Ecto neural progenitor cell (in vitro differentiated cells): ENCODE data around the gene ACSS1.
A peak's percentile ranks its signal among the peaks of the same experiment; 100 is the strongest.

ENCODE experiments used
- DNase-seq: peaks from one replicate; pipeline ENCODE4 v3.0.0-alpha.2; 2018; ENCODE audit warnings: low spot score

Gene ACSS1

DNA sequence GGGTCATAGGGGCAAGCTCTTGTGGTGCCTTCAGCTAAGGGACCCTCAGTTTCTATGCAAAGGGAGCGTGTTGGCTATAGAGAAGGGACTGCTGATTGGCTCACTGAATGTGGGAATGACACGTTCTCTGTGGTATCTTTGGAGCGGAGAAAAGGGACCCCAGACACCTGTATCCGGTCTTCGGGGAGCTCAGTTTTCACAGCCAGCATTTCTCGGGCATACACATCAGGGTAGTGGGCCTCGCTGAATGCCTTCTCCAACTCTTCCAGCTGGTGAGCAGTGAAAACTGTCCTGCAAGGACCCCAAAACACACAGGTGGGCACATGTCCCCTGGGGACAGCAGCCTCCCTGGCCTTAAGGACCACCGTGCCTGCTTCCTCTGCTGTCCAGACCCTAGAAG, 20.7 kb upstream of the ACSS1 start:
- DNase-seq, result peak; percentile 26

DNA sequence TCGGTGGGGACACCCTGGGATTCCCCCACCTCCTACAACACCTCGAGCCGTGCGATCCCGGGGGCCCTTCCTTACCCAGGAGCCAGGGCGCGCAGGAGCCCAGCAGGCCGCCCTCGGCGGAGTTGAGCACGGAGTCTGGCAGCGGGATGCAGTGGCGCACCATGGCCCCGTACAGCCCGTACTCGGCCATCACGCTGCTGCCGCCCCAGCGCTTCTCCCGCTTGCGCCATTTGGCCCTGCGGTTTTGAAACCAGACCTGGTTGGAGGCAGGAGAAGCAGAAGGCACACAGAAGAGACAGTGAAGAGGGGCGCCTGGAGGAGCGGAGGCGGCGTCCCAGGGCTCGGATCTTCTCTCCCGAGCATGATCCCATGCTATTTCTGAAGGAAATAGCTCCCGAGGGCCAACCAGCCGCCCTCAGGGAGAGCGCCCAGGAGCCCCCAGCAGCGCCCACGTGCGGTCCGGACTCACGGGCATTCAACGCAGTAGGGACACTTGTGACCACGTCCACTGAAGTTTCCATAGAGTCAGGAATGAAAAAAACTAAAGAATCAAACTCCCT, 19.8 kb upstream of the ACSS1 start:
- peak; percentile 62 for DNase-seq

DNA sequence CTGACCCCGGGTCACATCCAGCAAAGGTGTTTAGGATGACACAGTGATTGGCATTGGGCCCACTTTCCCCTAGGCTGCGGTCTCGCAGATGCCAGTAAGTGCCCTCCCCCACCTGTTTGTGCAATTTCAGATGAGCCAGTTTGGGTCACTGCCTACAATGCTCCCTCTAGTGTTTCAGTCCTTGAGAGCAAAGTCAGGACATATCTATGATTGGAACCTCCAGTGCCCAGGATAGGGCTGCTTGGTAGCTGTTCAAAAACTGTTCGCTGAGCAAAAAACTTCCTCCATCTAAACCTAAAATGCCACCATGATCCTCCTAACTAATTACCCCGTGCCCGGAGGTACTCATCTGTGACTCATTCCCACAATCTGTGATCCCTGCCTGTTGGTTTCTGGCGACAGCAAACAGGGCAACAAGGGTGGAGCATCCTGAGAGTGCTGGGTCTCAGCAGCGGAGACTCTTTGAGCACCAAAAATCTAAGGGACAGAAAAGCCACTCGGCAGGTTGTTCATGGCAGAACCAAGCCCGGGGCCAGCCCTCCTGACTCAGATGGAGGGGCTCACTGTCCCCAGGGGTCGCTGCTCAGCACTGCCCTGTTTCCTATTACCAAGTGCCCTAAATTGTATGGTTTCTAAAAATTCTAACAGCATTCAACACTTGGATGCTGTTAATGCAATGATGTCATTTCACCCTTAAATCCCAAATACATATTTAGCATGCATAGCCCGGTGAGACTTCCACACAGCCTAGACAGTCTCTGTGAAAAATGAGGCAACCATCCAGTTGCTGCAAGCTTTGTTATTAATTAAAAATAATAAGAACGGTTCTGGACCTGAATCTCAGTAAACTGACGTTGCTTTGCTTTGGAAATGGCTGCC, 19.0 kb upstream of the ACSS1 start:
- peak; percentile 39 for DNase-seq

DNA sequence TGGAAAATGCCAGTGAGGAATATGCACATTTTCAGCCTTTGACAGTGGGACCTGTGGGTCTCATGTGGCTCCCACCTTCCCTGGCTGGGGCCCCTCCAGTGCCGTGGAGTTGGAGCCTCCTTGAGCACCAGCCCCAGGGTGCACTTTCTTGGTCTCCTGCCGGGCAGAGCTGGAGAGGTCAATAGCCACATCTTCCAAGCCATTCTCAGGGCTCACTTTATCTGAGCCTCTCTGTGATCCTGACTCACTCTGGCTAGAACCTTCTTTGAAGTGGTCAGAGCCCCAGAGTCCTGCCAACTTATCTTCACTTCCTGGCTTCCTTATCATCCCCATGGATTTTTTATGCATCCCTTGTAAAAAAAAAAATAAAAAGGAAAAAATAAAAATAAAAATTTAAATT, 18.3 kb upstream of the ACSS1 start:
- DNase-seq, result peak; percentile 20

DNA sequence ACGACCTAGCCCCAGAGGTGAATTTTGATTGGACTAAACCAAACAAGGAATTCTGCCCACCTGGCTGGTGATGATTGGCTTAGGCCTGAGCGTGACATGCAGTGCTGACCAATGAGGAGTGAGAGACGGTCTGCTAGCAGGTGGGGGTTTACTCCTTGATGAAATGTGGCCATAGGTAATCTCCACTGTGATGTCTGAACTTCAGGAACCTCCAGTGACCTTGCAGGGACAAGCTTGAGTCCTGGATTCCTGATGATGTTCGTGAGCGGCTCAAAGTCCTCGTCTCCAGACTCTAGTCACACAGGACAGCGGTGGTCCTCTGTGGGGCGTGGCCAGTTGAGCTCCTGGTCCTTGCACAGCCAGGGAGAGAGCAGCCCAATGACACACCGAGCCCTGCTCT, 15.6 kb upstream of the ACSS1 start:
- peak; percentile 26 for DNase-seq

DNA sequence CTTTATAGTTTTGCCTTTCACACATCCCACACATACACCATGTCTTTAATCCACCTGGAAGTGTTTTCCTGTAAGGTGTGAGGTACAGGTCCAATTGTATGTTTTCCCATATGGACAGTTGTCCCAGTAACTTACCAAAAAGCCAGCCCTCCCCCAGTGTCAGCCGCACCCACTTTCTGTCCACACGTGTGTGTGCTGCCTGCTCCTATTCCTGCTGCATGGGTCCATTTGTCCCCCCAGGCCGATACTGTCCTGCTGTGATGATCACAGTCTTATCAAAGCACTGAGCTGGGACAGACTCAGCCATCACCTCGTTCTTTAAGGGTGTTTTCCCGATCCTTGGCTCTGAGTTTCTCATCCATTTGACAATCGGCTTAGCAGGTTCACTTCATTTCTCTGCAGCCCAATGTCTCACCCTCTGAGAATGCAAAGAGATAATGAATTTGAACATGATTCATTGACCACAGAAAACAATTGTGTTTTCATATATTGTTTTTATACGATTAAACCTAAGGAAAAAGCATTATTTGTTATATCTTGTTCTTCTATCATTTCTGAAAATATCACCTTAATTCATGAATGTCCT, 14.4 kb upstream of the ACSS1 start:
- DNase-seq, result peak; percentile 22

DNA sequence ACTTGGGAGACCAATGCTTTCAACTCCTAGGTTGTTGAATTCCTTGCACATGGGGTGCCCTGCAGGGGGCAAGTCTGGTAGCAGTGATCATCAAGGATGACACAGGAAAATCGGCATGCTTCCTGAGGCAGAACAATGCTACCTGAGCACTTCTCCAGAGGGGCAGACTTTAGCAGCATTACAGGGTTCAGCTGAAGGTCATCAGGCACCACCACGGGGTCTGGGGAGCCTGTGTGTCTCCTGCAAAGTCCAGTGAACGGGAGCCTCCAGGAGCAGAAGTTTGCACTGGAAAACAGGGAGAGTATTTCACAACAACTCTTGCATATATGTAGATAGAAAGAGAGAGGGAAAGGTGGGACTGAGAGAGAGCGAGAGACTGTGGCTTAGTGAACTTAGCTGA, 13.8 kb upstream of the ACSS1 start:
- peak; percentile 28 for DNase-seq

DNA sequence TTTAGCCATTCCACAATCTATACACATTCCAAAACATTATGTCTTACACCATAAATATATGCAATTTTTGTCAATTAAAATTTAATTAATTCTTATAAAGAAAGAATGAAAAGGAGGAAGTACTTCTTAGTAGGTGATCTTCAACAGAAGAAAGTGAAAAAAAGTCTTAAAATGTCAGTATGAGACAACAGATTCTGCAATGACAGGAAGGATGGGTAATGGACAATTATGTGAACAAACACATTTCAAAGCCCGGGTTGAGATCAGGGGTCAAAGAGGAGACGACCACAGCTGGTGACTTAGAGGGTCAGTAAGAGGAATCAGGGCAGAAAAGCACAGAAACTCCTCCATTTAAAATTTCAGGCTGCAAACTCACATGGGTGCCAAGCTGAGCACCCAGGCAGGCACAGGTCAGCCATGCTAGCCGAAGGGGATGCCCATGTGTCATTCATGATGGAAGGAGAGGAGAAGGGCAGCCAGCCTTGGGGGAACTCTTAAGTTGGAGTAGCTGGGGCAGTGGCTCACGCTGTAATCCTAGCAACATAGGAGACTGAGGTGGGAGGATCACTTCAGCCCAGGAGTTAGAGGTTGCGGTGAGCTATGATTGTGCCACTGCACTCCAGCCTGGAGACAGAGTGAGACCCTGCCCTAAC, 13.0 kb upstream of the ACSS1 start:
- DNase-seq, result peak; percentile 32

DNA sequence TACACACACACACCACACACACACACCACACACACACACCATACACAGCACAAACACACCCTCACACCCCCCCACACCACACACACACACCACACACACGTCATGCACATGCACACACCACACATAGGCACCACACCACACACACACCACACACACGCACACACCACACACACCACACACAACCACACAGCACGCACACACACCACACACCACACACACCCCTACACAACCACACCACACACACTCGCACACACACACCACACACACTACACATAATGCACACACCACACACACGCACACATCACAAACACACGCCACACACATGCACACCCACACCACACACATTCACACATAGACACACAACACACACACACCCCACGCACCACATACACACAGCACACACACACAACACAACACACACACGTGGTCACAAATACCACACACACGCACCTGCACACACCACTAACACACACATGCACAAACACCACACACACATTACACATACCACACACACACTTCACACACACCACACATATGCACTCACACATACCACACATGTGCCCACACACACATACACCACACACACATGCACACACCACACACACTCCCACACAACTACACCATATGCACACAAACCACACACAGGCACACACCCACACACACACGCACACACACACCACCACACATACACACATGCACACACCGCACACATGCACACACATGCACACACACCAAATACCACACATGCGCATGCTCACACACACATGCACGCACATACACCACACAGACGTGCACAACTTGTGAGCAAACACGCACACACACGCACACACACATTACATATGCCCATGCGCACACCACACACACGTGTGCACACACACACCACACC, 9.4 kb upstream of the ACSS1 start:
- no peak for DNase-seq

DNA sequence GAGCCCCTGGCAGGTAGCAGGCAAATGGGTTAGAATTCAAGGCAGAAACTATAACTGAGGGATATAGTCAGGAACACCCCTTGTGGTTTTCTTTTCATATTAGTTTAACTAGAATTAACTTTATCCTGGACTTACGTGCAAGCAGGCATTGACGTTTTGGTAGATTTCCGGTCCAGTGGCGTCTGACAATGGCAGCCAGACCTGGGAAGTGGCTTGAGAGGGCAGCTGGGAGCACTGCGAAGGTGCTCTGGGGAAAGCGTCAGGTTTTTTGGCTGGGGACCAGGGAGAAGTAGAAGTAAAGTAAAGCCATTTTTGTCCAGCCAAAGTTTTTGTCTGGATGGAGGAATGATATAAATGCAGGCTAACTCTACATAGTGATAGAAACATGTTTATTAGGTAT, 8.4 kb upstream of the ACSS1 start:
- DNase-seq, result no peak

DNA sequence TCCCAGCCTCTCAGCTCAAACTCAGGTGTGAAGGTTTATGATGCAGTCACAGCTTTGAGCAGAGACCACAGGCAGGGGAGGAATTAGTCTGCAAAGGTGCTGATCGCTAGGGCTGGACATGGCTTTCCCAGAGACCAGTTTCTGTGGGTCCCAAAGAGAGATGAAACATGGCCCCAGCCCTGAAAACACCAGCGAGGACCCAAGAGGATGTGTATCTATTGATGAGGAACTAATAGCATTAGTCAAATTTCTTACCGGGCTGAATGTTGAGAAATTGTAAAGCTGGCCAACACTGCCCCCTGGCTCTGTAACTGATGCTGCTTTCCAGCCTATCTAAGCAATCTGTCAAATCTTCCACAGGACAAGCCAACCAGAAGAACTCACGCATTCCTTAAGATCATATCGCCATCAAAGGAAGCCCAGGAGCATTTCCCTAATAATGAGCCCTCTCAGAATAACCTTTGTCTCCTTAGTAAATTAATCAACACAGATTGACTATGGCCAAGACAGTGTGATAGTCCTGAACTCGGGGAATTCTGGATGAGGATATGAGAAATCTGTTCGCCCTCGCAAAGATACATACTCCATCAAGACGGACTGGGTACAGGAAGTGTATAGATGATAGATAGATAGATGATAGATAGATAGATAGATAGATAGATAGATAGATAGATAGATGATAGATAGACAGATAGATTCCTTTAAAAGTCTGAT, 7.8 kb upstream of the ACSS1 start:
- peak; percentile 74 for DNase-seq

DNA sequence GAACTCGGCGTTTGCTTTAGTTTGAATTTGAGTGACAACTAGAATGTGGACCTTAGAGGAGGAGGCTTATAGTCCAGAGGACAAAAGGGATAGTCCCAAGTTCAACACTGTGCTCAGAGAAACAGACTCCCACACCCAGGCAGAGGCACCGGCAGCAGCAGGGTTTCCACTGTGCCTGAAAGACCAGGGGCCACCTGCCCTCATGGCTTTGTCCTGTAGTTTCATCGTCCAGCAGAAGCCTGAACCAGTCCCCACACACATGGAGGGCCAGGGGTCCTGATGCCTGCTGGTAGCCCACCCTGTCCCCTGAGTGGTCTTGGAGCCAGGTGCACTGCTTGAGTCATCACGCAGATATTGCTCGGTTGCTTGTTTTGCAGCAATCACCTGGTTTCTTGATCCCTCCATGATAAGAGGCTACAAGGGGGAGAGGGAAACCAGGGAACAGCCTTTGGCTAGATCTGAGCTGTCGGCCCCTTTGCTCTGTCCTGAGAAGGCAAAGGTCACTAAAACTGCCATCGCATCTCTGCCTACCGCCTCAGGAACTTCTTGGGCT, 7.2 kb upstream of the ACSS1 start:
- no peak for DNase-seq

DNA sequence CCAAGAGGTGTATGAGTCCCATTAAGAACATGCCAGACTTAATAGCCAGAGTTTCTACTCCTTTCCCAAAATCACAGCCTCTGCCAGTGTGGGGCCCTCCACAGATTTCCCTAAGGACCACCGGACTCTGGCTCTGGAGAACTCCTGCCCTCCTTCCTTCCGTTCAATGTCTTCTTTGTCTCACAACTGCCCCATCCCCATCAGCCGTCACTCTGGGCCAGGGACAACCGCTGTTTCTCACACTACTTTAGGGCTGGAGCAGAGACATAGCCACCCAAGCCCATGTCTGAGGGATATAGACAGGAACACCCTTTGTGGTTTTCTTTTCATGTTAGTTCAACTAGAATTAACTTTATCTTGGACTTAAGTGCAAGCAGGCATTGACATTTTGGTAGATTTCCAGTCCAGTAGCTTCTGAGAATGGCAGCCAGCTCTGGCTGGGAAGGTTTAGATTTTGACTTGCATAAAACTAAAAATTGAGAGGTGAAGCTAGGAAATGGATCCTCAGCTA, 6.7 kb upstream of the ACSS1 start:
- no peak for DNase-seq

DNA sequence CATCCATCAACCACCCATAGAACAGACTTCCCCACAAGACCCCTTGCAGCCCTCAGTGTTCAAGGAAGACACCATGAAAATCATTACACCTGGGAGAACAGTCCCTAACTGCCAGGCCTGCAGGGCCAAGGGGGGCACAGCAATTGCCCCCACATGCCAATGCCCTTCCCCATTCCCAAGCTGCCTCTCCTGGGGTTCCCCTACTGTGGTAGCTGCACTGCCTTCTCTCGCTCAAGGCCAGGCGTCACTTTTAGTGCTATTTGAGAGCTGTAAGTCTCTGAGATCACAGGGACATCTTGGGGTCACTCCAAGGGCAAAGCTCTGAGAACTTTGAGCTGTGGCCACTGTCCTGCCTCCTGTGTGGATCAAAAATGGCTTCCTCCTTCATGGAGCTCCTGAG, 6.0 kb upstream of the ACSS1 start:
- DNase-seq, result no peak

DNA sequence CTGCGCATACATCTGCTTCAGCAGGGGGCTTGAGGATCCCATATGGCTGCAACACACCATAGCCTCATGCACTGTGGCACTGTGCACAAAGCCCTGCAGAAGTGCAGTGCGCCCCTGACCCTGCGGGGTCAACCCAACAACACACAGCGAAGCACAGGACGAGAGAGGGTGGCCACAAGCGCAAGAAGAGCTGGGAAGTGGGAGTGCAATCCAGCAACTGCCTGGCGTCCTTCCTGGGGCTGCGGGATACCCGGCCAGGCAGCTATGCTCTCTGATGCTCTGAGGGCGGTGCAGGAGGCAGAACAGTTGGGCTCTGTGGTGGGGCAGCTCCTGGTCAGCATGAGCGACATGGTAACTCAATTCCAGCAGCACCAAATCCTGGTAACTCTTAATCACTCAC, 5.6 kb upstream of the ACSS1 start:
- no peak for DNase-seq

DNA sequence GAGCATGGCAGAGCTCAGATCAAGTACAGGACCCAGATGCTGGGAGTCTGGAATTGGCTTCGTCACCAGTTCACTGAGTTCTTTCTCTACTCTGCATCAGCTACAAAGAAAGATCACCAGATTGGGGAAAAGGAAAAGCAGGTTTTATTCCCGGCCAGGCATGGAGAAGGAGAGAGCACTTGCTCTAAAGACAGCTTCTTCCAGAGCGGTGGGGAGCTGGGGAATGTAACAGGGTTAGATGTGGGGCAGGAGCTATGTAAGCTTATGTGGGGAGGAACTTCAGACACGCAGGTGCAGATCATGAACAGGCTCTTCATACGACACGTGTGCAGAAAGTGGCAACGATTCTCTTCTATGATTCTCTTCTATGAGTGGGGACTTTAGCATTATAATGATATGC, 4.9 kb upstream of the ACSS1 start:
- no peak for DNase-seq

DNA sequence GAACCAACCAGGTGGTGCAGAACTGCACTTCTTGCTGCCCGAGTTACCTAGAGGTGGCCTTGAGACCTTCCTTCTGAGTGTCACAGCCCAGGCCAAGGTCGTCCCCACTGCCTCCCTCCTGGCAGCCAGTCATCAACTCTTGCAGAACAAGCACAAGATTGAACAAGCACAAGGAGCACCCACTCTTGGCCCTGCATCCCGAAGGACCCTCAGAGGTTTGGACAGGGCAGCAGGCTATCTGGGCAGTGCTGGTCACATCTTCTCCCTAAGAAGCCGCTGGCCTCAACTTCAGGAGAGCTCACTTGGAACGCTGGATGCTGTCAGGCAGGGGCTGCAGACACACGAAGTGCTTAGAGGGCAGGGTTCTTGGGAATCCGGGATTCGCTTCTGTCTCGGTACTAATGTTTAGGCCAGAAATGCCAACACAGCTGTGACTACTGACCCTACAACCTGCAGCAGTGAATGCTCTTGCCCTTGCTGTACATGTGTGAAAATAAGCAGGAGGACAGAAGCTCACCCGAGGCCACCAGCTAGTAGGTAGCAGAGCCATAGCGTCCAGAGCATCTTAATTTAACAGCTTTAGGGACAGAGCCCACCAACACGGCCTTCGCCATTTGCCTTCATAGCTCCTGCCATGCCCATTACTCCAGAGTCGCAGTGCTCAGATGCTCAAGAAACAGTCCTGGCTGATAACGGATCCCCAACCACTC, 4.0 kb upstream of the ACSS1 start:
- DNase-seq, result no peak

DNA sequence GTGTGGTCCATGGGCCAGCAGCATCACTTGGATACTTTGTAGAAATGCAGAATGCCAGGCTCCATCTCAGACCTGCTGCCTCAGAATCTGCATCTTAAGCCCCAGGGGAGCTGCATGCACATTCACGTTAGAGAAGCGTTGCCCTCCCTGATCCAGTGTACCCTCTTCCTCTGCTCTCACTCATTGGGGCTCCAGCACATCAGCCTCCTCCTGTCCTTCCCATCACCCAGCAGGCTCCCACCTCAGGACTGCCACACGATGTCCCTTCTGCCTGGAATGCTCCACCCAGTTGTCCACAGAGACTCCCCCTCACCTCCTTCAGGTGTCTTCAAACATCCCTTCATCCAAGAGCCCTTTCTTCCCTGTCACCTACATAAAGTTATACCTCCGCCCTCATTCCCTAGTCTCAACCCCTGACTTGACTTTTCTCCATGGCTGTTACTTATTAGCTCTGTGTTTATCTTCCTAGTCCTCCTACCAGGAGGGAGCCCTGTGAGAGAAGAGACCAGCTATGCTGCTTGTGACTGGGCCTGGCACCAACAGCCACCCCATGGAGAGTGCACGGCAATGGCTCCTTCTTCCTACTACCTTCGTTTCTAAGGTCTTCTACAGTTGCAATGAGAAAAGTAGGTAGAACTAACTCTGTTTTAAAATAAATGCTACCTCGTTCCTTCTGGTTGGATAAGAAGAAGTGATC, 3.3 kb upstream of the ACSS1 start:
- DNase-seq, result no peak

DNA sequence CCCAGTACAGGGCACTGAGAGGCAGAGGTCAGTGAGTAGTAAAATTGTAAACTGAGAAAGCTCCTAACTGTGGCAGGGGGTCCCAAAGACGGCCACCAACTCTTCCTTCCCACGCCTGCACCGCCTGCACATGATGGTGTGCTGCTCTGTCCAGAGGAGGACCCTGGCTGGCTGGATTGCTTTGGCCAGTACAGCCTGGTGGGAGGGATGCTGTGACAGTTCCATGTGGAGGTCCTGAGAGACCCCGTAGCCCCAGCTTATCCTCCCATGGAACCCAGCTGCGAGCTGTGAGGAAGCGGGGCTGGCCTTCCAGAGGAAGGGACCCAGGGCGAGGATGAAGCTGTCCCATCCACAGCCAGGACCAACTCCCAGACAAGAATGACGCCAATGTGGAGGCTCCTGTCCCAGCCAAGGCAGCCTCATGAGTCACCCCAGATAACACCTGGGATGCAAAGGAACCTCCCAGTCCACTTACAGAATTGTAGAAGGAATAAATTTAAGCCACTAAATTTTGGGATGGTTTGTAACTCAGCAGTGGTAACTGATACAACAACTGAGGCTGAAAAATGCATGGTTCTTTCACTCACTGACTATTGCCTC, 2.0 kb upstream of the ACSS1 start:
- DNase-seq, result no peak
